ENCODE measurements around the gene UBE2I.
A peak's percentile ranks its signal among the peaks of the same experiment; 100 is the strongest.

Gene UBE2I

GRCh38 chr16:1361685-1362360, 52.4 kb downstream of the UBE2I start:
- Histone ChIP-seq H3K9me3 (ENCODE audit: insufficient read depth, low read length, severe bottlenecking) (no peaks in the 10 kb centered on the region), H3K4me1 (ENCODE audit: insufficient read depth, low read length) (no peaks in the 10 kb centered on the region), H3K4me3 (ENCODE audit: low read depth in 1 of 2, low read length in 2 of 2) (no peak overlapping the region), H3K36me3 (ENCODE audit: insufficient read depth, low read length) (peaks cover 78% of the 10 kb centered on the region), H3K9ac (ENCODE audit: low read depth, low read length) (no peak overlapping the region), H3K79me2 (ENCODE audit: insufficient read depth, low read length) (peaks cover 45% of the 10 kb centered on the region), H4K20me1 (ENCODE audit: insufficient read depth, low read length) (peaks cover 36% of the 10 kb centered on the region), H2AFZ (ENCODE audit: low read depth, low read length) (no peak overlapping the region), H3K27ac (ENCODE audit: low read length) (no peak overlapping the region), H3K27me3 (ENCODE audit: insufficient read depth, low read length, poor library complexity) (no peaks in the 10 kb centered on the region), H3K4me2 (ENCODE audit: insufficient read depth, low read length) (no peak overlapping the region)
- DNase-seq (no peak), ATAC-seq (ENCODE audit: insufficient read depth, low read depth) (no peak)
- TF ChIP-seq EZH2 (IDR thresholded peaks at IDR 0.05; ENCODE audit: borderline replicate concordance, low read depth, low read length, severe bottlenecking): no peak
- TF ChIP-seq, protein P1, sequence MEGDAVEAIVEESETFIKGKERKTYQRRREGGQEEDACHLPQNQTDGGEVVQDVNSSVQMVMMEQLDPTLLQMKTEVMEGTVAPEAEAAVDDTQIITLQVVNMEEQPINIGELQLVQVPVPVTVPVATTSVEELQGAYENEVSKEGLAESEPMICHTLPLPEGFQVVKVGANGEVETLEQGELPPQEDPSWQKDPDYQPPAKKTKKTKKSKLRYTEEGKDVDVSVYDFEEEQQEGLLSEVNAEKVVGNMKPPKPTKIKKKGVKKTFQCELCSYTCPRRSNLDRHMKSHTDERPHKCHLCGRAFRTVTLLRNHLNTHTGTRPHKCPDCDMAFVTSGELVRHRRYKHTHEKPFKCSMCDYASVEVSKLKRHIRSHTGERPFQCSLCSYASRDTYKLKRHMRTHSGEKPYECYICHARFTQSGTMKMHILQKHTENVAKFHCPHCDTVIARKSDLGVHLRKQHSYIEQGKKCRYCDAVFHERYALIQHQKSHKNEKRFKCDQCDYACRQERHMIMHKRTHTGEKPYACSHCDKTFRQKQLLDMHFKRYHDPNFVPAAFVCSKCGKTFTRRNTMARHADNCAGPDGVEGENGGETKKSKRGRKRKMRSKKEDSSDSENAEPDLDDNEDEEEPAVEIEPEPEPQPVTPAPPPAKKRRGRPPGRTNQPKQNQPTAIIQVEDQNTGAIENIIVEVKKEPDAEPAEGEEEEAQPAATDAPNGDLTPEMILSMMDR (IDR thresholded peaks at IDR 0.05; ENCODE audit: borderline replicate concordance, extremely low read depth, low read length, poor library complexity, severe bottlenecking): no peak

GRCh38 chr16:1362807-1363206, 53.4 kb downstream of the UBE2I start:
- no peaks in the 10 kb centered on the region for H3K9me3 ChIP-seq (ENCODE audit: insufficient read depth, low read length, severe bottlenecking)
- ATAC-seq (ENCODE audit: insufficient read depth, low read depth): no peak
- TF ChIP-seq, protein P1 (IDR thresholded peaks at IDR 0.05; ENCODE audit: borderline replicate concordance, extremely low read depth, low read length, poor library complexity, severe bottlenecking): no peak
- no peak for TF ChIP-seq EZH2 (IDR thresholded peaks at IDR 0.05; ENCODE audit: borderline replicate concordance, low read depth, low read length, severe bottlenecking)
- H2AFZ ChIP-seq (ENCODE audit: low read depth, low read length): no peak overlapping the region
- H3K27me3 ChIP-seq (ENCODE audit: insufficient read depth, low read length, poor library complexity): no peaks in the 10 kb centered on the region
- H4K20me1 ChIP-seq (ENCODE audit: insufficient read depth, low read length): peaks cover 31% of the 10 kb centered on the region
- H3K9ac ChIP-seq (ENCODE audit: low read depth, low read length): no peak overlapping the region
- no peak overlapping the region for H3K4me3 ChIP-seq (ENCODE audit: low read depth in 1 of 2, low read length in 2 of 2)
- H3K4me2 ChIP-seq (ENCODE audit: insufficient read depth, low read length): no peak overlapping the region
- no peaks in the 10 kb centered on the region for H3K4me1 ChIP-seq (ENCODE audit: insufficient read depth, low read length)
- DNase-seq: no peak
- no peak overlapping the region for H3K27ac ChIP-seq (ENCODE audit: low read length)
- H3K79me2 ChIP-seq (ENCODE audit: insufficient read depth, low read length): peaks cover 39% of the 10 kb centered on the region
- H3K36me3 ChIP-seq (ENCODE audit: insufficient read depth, low read length): peaks cover 81% of the 10 kb centered on the region

- peaks cover 33% of the 10 kb centered on the region for H3K79me2 ChIP-seq (ENCODE audit: insufficient read depth, low read length)
- H3K9ac ChIP-seq (ENCODE audit: low read depth, low read length): no peak overlapping the region
- H3K4me1 ChIP-seq (ENCODE audit: insufficient read depth, low read length): no peaks in the 10 kb centered on the region
- H3K9me3 ChIP-seq (ENCODE audit: insufficient read depth, low read length, severe bottlenecking): no peaks in the 10 kb centered on the region
- TF ChIP-seq, protein P1 (IDR thresholded peaks at IDR 0.05; ENCODE audit: borderline replicate concordance, extremely low read depth, low read length, poor library complexity, severe bottlenecking): peak; percentile 87
- no peak for TF ChIP-seq EZH2 (IDR thresholded peaks at IDR 0.05; ENCODE audit: borderline replicate concordance, low read depth, low read length, severe bottlenecking)
- H3K4me3 ChIP-seq (ENCODE audit: low read depth in 1 of 2, low read length in 2 of 2): no peak overlapping the region
- H2AFZ ChIP-seq (ENCODE audit: low read depth, low read length): no peak overlapping the region
- no peaks in the 10 kb centered on the region for H3K27me3 ChIP-seq (ENCODE audit: insufficient read depth, low read length, poor library complexity)
- peaks cover 76% of the 10 kb centered on the region for H3K36me3 ChIP-seq (ENCODE audit: insufficient read depth, low read length)
- H3K4me2 ChIP-seq (ENCODE audit: insufficient read depth, low read length): no peak overlapping the region
- peaks cover 28% of the 10 kb centered on the region for H4K20me1 ChIP-seq (ENCODE audit: insufficient read depth, low read length)
- peak; percentile 61 for DNase-seq
- peak; percentile 89 for ATAC-seq (ENCODE audit: insufficient read depth, low read depth)
- H3K27ac ChIP-seq (ENCODE audit: low read length): no peak overlapping the region
These were observed 54.1 kb downstream of the UBE2I start for GRCh38 chr16:1363501-1364041.
